Umbilical cord (tissue), 2 donors: ENCODE results near the gene ALKBH7. TPM values are rescaled to one million over a fixed set of nuclear protein-coding genes. Genes with fewer than 3 reads are reported as not detected.
"Not testable (repeated sequence)": the region's sequence is repeated elsewhere in the genome, so short reads cannot be mapped to it uniquely, and the experiment has no call there.

Experiments
- DNase-seq: peaks from one replicate; pipeline ENCODE4 v3.0.0-alpha.2; 2015; ENCODE audit warnings: low spot score
- total RNA-seq: library from RNA; depleted of rRNA; stranded (reverse); fragments of >200 nt; gene quantifications from one replicate; pipeline ENCODE4 v1.2.3, GENCODE V29; 2014; ENCODE audit warnings: low replicate concordance; ENCODE audit not compliant: insufficient read depth

The ALKBH7 gene
- total RNA-seq, 1 donor from 2014 or later: 97.5 TPM

- DNase-seq: not testable (repeated sequence)
These were observed 27.7 kb downstream of the ALKBH7 start for GRCh38 chr19:6400062-6400944.

GRCh38 chr19:6402058-6402457 is 29.5 kb downstream of the ALKBH7 start:
- no peak for DNase-seq

- DNase-seq: peak; percentile 91
These were observed 30.4 kb downstream of the ALKBH7 start for GRCh38 chr19:6402837-6403608.

GRCh38 chr19:6406401-6406800 is 33.8 kb downstream of the ALKBH7 start:
- DNase-seq: no peak

GRCh38 chr19:6409346-6409745 is 36.8 kb downstream of the ALKBH7 start:
- no peak for DNase-seq

- no peak for DNase-seq
These were observed 39.5 kb downstream of the ALKBH7 start for GRCh38 chr19:6412061-6412446.

- DNase-seq: no peak
These were observed 40.0 kb downstream of the ALKBH7 start for GRCh38 chr19:6412447-6413091.

- DNase-seq: no peak
These were observed 40.7 kb downstream of the ALKBH7 start for GRCh38 chr19:6413291-6413690.

GRCh38 chr19:6413721-6414643 is 41.4 kb downstream of the ALKBH7 start:
- DNase-seq: no peak

- DNase-seq: no peak
These were observed 42.4 kb downstream of the ALKBH7 start for GRCh38 chr19:6414793-6415590.

- no peak for DNase-seq
These were observed 43.1 kb downstream of the ALKBH7 start for GRCh38 chr19:6415591-6416190.

- DNase-seq: no peak
These were observed 44.2 kb downstream of the ALKBH7 start for GRCh38 chr19:6416658-6417405.

- no peak for DNase-seq
These were observed 45.3 kb downstream of the ALKBH7 start for GRCh38 chr19:6417713-6418561.

GRCh38 chr19:6418562-6418932 is 46.0 kb downstream of the ALKBH7 start:
- DNase-seq: no peak

- no peak for DNase-seq
These were observed 48.8 kb downstream of the ALKBH7 start for GRCh38 chr19:6421075-6422014.

GRCh38 chr19:6423499-6424194 is 51.1 kb downstream of the ALKBH7 start:
- peak; percentile 71 for DNase-seq
